Measurements from ENCODE around the gene JAKMIP2.

Gene JAKMIP2

GRCh38 chr5:147773587-147773986, 8.9 kb downstream of the JAKMIP2 start:
- Histone ChIP-seq H3K4me1 (ENCODE audit: control insufficient read depth in 1 of 2, insufficient read depth in 1 of 2, low read depth in 1 of 2, low read length in 1 of 2) (no peaks in the 10 kb centered on the region), H3K4me3 (ENCODE audit: low read depth in 1 of 2, low read length in 1 of 2) (no peak overlapping the region), H3K9me3 (no peaks in the 10 kb centered on the region), H3K27me3 (no peaks in the 10 kb centered on the region), H3K27ac (no peak overlapping the region), H3K36me3 (no peaks in the 10 kb centered on the region)
- TF ChIP-seq CTCF (IDR thresholded peaks at IDR 0.05) = no peak

- H3K4me3 ChIP-seq (ENCODE audit: low read depth in 1 of 2, low read length in 1 of 2) = no peak overlapping the region
- no peak overlapping the region for H3K27ac ChIP-seq
- H3K36me3 ChIP-seq = no peaks in the 10 kb centered on the region
- H3K27me3 ChIP-seq = no peaks in the 10 kb centered on the region
- no peak for TF ChIP-seq CTCF (IDR thresholded peaks at IDR 0.05)
- no peaks in the 10 kb centered on the region for H3K9me3 ChIP-seq
- no peaks in the 10 kb centered on the region for H3K4me1 ChIP-seq (ENCODE audit: control insufficient read depth in 1 of 2, insufficient read depth in 1 of 2, low read depth in 1 of 2, low read length in 1 of 2)
These were observed 9.4 kb downstream of the JAKMIP2 start for GRCh38 chr5:147773139-147773538.

GRCh38 chr5:147767048-147767447, 15.5 kb downstream of the JAKMIP2 start:
- H3K4me1 ChIP-seq (ENCODE audit: control insufficient read depth in 1 of 2, insufficient read depth in 1 of 2, low read depth in 1 of 2, low read length in 1 of 2) = no peaks in the 10 kb centered on the region
- no peak overlapping the region for H3K4me3 ChIP-seq (ENCODE audit: low read depth in 1 of 2, low read length in 1 of 2)
- TF ChIP-seq CTCF (IDR thresholded peaks at IDR 0.05) = no peak
- no peaks in the 10 kb centered on the region for H3K36me3 ChIP-seq
- H3K27me3 ChIP-seq = no peaks in the 10 kb centered on the region
- no peak overlapping the region for H3K27ac ChIP-seq
- H3K9me3 ChIP-seq = no peaks in the 10 kb centered on the region

- no peak overlapping the region for H3K27ac ChIP-seq
- TF ChIP-seq CTCF (IDR thresholded peaks at IDR 0.05) = no peak
- no peaks in the 10 kb centered on the region for H3K36me3 ChIP-seq
- no peak overlapping the region for H3K4me3 ChIP-seq (ENCODE audit: low read depth in 1 of 2, low read length in 1 of 2)
- H3K27me3 ChIP-seq = no peaks in the 10 kb centered on the region
- no peaks in the 10 kb centered on the region for H3K4me1 ChIP-seq (ENCODE audit: control insufficient read depth in 1 of 2, insufficient read depth in 1 of 2, low read depth in 1 of 2, low read length in 1 of 2)
- no peaks in the 10 kb centered on the region for H3K9me3 ChIP-seq
These were observed 18.6 kb downstream of the JAKMIP2 start for GRCh38 chr5:147763791-147764525.

- Histone ChIP-seq H3K27ac (no peak overlapping the region), H3K9me3 (no peaks in the 10 kb centered on the region), H3K4me3 (ENCODE audit: low read depth in 1 of 2, low read length in 1 of 2) (no peak overlapping the region), H3K36me3 (no peaks in the 10 kb centered on the region), H3K4me1 (ENCODE audit: control insufficient read depth in 1 of 2, insufficient read depth in 1 of 2, low read depth in 1 of 2, low read length in 1 of 2) (no peaks in the 10 kb centered on the region), H3K27me3 (no peaks in the 10 kb centered on the region)
- no peak for TF ChIP-seq CTCF (IDR thresholded peaks at IDR 0.05)
These were observed 22.2 kb downstream of the JAKMIP2 start for GRCh38 chr5:147760086-147760875.

Data from neutrophil (primary cell).